Hematopoietic multipotent progenitor cell treated with erythropoietin and hydrocortisone succinate and interleukin-3 and kit ligand, for 15 days (in vitro differentiated cells): ENCODE data around the gene CABYR.

Experiments
- DNase-seq: peaks from one replicate; pipeline ENCODE4 v3.0.0-alpha.2; 2015; ENCODE audit warnings: low spot score

Gene CABYR

GRCh38 chr18:24138789-24139616 is at the start of gene CABYR:
Gene CABYR, plus strand, starts transcription at chr18:24139062. Its CDS starts 4,053 bp downstream, at chr18:24143115.
- no peak for DNase-seq

DNA sequence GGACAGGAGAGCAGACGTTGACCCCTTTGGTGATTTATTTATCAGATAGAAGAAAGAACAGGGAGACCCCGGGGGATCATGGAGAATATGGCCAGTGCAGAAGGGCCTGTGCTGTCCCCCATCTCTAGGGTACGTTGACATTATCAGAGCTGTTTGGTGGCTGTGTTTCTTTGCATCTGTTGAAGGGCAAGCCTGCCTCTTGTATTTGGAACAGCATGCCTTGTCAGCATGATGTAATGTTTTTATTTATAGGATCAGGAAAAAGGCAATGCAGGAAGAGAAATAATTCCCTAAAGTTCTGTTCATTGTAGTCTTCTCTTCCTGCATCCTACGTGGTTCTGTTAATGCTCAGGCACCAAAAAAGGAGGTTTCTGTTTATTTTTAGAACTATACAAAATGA is 49.8 kb upstream of the CABYR start:
- no peak for DNase-seq

DNA sequence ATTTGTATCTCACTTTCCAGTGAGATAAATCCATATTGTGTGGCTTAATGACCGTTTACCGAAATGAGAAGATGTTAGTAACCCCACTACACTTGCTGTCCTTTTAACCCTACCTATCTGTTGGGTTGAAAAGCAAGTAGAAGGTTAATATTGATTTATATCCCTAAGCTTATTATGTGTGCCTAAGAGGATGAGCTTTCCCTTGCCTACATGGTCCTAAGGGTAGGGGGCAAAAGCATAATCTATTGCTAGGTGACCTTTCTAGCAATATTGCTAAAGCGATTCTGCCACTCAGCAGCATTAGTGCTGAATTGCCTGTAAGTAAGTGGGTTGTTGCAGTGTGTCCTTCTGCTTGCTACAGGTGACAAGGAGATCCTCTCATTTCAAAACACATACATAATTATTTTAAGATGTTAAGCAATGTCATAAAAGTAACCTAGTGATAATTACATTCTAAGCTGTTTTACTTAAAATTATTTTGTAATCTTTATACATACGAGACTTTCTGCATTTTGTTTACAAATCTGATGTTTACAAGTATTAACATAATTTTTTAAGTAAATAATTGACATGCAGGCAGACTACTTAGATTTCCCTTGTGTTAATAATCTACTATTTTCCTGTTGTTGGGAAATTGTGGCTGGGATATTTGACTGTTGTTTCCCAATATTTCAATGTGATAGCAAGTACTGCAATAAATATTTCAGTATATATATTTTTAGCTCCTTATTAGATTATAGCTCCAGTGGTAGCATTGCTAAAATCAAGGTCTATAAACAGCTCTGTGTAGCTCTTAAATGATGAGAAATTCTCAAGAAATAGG is 49.1 kb upstream of the CABYR start:
- DNase-seq, result no peak

DNA sequence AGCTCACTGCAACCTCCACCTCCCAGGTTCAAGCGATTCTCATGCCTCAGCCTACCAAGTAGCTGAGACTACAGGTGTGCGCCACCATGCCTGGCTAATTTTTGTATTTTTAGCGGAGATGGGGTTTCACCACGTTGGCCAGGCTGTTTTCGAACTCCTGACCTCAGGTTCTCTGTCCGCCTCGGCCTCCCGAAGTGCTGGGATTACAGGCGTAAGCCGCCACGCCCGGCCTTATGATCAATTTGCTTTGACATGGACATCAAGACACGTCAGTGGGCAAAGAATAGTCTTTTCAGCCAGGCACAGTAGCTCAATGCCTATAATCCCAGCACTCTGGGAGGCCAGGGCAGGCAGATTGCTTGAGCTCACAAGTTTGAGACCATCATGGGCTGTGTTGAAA is 48.0 kb upstream of the CABYR start:
- DNase-seq, result no peak

GRCh38 chr18:24094561-24094960 is 44.3 kb upstream of the CABYR start:
- no peak for DNase-seq

GRCh38 chr18:24095976-24096375 is 42.9 kb upstream of the CABYR start:
- DNase-seq, result no peak

- DNase-seq, result no peak
Observed at GRCh38 chr18:24103320-24104021, 35.4 kb upstream of the CABYR start.

DNA sequence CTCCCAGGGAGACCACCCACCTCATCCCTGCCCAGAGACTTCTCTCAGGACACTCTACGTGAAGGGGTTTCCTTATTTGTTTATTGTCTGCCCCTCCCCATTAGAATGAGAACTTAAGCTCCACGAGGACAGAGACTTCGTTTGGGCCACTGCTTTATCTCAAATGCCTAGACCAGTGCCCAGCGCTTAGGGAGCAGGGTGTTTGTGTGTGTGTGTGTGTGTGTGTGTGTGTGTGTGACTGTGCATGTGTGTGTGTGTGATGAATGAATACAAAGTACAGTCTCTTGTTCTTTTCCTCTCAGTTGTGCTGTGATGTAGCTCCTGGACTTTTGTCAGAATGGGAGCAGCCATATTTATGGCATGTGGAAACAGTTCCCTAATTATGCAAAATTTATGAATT is 34.4 kb upstream of the CABYR start:
- no peak for DNase-seq

DNA sequence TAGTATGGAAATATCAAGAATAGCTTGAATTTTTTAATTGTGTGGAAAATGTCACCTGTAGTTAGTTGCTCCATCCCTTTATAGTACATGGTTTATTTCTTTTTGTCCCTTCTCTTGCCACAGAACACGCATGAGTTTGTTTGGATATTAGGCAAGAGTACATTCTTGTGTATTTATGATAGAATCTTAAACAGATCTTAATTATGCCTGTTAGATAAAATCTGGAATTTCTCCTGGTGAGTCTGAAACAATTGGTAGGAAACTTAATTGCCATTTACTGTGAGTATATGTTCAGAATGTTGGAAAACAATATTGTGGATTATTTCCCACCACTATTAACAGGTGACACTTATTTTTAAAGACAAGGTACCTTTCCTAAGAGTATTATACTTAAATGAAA is 30.2 kb upstream of the CABYR start:
- no peak for DNase-seq

DNA sequence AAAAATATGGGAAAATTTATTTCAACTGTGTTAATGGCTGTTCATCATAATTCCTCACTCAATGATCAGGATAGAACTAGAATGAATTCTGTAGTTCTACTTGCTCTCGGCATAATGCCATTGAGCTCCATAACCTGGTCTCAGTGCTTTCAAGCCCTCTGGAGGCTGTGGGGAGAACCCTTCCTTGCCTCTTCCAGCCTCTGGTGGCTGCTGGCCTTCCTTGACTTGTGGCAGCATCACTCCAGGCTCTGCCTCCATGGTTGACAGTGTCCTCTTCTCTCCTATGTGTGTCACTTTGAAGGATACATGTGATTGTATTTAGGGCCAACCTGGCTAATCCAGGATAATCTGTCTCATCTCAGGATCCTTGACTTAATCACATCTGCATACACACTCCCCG is 26.9 kb upstream of the CABYR start:
- DNase-seq, result no peak

DNA sequence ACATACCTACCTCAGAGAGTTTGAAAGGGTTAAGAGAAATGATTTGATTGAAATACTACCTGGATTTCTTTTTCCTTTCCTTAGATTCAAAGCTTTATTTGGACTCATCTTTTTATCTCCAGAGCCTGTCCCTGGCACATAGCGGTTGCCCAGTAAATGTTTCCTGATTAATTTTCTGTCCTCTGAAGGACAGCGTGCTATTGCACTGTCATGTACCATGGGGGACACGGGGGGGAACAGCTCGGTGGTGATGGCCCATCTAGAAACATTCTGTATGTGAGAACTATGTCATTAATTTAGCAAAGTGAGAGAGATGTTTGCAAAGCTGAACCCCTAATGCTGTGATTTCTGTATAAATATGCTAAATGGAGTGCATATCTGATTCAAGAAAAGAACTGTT is 26.4 kb upstream of the CABYR start:
- DNase-seq, result no peak

- no peak for DNase-seq
Observed at GRCh38 chr18:24112874-24113615, 25.8 kb upstream of the CABYR start.

- DNase-seq, result no peak
Observed at GRCh38 chr18:24114924-24115549, 23.8 kb upstream of the CABYR start.

DNA sequence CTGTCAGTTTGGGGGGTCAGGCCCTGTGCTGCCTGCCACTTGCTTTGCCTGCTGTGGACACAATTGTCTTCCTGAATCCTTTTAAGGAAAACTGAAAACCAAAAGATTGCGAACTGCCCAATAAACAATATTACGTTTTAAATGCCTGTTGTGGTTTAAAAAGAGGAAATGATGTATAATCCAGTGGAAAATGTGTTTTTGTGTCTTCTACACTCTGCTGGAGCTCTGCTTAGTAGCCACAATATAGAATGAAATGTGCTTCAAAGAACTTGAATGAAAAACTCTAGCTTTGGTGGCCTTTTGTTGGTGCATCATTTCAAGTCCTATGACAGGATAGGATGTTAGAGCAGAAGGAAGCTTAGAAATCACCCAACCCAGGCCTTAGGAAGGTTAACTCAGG is 23.2 kb upstream of the CABYR start:
- no peak for DNase-seq

DNA sequence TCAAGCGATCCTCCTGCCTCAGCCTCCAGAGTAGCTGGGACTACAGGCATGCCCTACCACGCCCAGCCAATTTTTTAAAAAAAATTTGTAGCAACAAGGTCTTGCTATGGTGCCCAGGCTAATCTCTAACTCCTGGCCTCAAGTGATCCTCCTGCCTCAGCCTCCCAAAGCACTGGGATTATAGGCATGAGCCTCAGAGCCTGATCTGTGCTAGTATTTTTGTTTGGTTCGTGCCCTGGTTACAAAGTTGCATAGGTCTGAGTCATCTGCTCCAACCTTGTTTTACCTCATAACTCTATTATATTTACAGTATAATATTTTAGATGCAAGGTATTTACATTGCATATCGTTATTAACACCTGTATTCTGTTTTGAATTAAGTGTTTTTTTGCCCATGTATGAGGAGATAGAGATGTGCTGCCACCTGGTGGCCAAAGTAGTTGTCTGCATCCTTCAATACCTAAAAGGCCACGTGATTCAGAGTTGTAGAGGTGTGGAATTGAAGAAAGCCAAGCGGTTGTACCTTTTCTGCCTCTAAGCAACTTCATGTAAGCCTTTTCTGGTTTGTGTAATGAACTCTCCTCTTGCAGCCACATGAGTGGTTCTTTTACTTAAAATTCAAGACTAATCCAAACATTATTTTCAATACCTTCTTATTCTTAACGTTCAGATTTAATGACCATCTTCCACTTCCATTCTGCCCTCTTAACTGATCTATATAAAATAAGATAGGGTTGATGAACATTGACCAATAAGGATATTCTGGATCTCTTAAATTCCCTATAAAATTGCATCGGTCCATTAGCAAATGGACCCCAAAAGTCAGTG is 19.9 kb upstream of the CABYR start:
- DNase-seq, result peak; percentile 70

GRCh38 chr18:24120676-24121075 is 18.2 kb upstream of the CABYR start:
- no peak for DNase-seq

DNA sequence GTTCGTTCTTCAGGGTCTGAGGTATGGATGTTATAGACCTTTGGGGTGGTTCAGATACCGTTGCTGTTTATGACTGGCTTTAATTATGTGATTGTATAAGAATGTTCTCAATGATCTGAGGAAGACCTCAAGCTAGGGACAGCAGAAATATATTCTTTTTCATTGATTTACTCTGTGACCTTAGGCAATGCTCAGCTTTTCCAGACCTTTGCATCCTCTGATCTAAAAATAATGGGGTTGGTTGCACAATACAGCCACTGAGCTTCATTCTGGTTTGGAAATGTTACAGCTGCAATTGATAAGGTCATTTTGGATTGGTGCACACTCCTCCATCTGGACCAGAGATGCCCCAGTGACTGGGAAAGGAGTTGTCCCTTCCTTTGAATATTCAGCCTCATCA is 17.2 kb upstream of the CABYR start:
- DNase-seq, result no peak

DNA sequence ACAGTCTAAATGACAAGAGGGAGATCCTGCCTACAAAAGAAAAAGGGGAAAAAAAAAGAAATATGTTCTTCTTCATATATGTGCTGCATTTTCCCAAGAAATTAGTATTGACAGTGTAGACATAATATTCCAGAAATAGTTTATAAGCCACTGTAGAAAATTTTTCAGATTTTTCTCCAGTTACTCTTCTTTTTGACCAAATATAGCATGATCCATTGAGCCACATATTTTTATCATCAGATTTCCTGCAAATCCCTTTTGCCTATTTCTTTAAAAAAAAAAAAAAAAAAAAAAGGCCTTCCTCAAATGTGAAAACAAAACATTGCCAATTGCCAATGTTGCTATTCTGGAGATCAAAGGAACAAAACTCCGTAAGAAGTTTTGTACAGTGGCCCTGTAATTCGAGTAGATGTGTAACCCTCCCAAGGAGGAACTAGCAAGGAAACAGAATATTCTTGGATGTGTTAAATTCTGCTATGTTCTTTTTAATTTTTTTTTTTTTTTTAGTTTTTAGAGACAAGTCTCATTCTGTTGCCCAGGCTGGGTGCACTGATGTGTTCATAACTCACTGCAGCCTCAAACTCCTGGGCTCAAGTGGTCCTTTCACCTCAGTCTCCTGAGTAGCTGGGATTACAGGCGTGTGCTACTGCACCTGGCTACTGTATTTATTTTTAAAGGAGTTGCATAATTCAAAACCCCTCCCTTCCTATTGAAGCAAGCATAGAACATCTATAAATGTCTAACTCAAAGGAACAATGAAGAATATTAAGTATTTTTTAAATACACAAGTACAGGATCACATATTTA is 12.5 kb upstream of the CABYR start:
- no peak for DNase-seq

DNA sequence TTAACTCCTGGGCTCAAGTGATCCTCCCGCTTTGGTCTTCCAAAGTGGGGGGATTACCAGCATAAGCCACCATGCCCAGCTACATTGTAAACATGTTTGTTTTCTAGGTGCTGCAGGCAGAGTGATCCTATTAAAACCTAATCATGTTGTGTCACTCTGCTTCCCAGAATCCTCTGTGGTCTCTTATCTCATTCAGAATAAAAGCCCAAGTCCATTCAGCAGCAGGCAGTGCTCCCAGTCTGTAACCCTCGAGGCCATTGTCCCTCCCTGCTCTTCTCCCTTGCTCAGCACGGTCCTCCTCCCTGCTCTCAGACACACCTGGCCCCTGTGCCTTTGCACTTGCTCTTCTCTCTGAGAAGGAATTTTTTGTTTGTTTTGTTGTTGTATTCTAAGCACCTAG is 11.1 kb upstream of the CABYR start:
- DNase-seq, result no peak

- no peak for DNase-seq
Observed at GRCh38 chr18:24128700-24129099, 10.2 kb upstream of the CABYR start.
